ENCODE data around the gene RBM12.

The RBM12 gene

DNA sequence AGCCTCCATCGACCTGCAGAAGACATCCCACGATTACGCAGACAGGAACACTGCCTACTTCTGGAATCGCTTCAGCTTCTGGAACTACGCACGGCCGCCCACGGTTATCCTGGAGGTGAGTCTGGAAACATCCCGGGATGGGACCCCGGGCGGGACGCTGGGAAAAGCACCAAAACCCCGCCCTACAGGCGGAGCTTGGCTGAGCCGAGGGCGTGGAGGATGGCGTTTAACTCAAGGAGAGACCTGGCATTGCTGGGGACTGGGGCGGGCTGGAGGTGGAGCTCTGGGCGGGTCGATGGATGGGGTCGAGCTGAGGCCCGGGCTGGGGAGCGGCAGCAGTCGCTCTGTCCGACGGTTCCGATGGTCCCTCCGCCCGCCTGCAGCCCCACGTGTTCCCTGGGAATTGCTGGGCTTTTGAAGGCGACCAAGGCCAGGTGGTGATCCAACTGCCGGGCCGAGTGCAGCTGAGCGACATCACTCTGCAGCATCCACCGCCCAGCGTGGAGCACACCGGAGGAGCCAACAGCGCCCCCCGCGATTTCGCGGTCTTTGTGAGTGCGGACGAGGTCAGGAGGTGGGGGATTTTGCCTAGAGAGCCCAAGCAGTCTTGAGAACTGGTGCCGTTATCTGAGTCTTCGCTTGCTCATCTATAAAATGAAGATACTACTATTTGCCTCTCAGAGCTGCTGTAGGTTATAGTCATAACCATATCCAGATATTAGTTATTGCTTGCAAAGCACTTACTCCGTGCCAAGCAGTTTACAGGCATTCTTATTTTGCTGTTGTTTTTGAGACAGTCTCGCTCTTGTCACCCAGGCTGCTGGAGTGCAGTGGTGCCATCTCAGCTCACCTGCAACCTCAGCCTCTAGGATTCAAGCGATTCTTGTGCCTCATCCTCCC is 45.3 kb downstream of the RBM12 start:
- DNase-seq (ENCODE audit: low read depth) = peak; percentile 88

GRCh38 chr20:35618263-35619131 is 46.2 kb downstream of the RBM12 start:
- DNase-seq (ENCODE audit: low read depth) = peak; percentile 44

DNA sequence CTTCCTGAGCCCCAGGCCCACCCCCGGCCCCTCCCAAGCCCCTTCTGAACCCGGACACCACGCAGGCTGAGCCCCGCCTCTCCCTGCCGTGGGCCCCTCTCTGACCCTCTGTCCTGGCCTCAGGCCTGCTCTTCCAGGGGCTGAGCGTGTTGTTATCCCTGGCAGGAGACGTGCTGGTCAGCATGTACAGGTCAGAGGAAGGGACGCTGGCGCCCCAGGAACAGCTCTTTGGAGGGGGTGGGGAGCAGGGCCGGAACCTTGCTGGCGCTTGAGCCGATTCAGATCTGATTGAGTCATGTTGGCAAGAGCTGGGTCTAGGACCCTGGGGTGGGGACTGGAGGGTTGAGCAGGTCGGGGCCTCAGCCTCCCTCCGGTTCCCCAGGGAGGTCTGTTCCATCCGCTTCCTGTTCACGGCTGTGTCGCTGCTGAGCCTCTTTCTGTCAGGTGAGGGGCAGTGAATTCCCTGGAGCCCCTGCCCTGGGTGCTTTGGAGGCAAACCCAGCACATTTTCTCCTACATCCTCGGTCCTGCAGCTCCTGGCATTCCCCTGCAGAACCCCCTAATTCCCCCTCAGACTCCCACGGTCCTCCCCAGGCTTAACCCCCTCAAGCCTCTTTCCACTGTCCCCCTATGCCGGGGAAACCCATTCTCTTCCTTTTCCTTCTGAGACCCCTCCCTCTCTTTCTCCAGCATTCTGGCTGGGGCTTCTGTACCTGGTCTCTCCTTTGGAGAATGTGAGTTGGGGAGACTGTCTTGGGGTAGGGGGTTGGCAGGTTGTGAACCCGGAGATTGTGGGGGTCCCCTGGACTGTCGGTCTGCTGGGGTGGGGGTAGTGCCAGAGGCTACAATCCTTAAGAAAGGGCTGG is 47.1 kb downstream of the RBM12 start:
- peak; percentile 76 for DNase-seq (ENCODE audit: low read depth)

GRCh38 chr20:35616465-35617396 is 48.0 kb downstream of the RBM12 start:
- peak; percentile 100 for DNase-seq (ENCODE audit: low read depth)

DNA sequence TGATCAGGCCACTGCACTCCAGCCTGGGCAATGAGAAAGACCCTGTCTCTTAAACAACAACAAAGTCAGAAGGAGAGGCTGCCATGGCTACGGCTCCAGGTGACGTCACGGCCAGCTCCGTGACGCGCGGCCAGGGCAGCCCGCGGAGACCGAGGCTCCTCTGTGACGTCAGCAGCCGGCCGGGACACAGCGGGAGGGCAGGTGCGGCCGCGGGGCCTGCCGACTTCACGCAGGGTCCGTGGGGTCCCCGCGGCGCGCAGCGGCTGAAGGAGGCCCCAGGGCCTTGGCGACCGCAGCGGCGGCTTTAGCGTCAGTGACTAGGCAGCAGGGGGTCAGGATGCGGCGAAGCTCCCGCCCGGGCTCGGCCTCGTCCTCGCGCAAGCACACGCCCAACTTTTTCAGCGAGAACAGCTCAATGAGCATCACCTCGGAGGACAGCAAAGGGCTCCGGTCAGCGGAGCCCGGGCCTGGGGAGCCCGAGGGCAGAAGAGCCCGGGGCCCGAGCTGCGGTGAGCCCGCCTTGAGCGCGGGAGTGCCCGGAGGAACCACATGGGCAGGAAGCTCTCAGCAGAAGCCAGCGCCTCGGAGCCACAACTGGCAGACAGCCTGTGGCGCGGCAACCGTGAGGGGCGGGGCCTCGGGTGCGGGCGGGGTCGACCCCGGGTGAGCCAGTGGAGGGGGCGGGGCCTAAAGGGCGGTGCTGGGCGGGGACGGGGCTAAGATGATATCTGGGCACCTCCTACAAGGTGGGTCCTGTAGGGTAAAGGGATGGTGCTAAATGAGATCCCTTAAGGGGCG is 48.8 kb downstream of the RBM12 start, which contains the start of gene SPAG4:
Gene SPAG4 (plus strand): TSS at position 163 of the 798 bp plus-strand sequence. CDS start 175 bp downstream, at position 338.
- no peak for DNase-seq (ENCODE audit: low read depth)

- DNase-seq (ENCODE audit: low read depth) = no peak
Measured at GRCh38 chr20:35611482-35611881, 53.2 kb downstream of the RBM12 start.

- DNase-seq (ENCODE audit: low read depth) = no peak
Measured at GRCh38 chr20:35610833-35611427, 53.8 kb downstream of the RBM12 start.

- DNase-seq (ENCODE audit: low read depth) = no peak
Measured at GRCh38 chr20:35607003-35607735, 57.5 kb downstream of the RBM12 start.

DNA sequence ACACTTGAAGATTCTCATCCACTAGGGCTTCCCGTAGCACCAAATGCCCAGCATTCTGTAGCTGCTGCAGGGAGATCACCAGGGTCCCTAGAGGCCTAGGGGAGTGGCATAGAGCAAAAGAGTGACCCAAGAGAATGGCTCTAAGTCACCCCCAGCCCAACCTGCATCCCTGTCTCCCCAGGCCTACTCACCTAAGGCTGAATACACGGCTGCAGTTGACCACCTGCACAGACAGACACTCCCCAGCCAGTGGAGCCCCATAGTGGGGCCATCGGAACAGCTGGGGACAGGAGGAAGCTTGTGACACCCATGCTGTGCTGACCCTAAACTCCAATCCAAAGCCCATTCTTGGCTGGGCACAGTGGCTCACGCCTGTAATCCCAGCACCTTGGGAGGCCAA is 58.6 kb downstream of the RBM12 start:
- no peak for DNase-seq (ENCODE audit: low read depth)

DNA sequence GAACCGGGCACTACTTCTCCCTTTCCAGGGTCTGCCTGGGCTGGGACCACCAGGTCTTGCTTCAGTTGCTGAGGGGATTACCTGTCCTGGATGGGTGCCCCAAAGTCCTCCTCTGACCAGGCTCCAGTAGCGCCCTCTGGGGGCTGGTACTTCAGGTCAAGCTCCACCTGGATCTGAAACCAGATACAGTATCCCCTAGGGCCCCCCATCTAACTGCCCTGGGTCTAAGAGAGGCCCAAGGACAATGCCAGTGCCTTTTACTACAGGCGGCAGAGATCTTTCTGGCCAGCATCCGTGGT is 60.3 kb downstream of the RBM12 start:
- DNase-seq (ENCODE audit: low read depth) = peak; percentile 15

DNA sequence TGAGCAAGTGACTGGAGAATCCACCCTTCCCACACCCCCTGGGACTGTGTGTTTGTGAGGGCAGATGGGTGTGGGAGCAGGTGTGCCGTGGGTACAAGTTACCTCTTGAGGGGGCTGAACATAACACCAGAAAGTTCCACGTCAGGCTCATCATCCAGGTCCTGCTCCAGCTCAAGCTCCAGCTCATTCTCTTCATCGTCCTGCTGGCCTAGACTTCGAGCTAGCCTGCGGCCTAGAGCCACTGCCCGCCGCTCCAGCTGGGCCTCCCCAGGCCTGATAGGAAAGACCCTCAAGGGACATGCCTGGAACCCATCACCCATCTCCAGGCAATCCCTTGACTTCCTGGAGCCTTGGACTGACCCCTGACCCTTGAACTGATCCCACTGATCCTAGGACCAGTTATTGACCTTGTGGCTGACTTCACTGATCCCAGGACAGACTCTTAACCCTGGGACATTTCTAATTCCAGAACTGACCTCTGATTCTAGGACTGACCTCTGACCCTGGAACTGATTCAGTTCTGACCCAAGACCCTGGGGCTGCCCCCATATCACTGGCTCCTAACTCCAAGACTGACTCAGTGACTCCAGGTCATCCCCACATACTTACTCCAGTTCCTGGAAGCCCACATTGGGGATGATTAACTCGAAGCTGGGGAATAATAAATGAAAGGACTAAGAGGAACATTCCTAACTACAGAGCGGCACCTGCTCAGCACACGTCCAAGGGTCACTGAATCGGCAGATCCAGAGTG is 60.8 kb downstream of the RBM12 start:
- no peak for DNase-seq (ENCODE audit: low read depth)

GRCh38 chr20:35602851-35603495 is 61.7 kb downstream of the RBM12 start:
- DNase-seq (ENCODE audit: low read depth) = no peak

GRCh38 chr20:35601990-35602389 is 62.7 kb downstream of the RBM12 start:
- DNase-seq (ENCODE audit: low read depth) = no peak

DNA sequence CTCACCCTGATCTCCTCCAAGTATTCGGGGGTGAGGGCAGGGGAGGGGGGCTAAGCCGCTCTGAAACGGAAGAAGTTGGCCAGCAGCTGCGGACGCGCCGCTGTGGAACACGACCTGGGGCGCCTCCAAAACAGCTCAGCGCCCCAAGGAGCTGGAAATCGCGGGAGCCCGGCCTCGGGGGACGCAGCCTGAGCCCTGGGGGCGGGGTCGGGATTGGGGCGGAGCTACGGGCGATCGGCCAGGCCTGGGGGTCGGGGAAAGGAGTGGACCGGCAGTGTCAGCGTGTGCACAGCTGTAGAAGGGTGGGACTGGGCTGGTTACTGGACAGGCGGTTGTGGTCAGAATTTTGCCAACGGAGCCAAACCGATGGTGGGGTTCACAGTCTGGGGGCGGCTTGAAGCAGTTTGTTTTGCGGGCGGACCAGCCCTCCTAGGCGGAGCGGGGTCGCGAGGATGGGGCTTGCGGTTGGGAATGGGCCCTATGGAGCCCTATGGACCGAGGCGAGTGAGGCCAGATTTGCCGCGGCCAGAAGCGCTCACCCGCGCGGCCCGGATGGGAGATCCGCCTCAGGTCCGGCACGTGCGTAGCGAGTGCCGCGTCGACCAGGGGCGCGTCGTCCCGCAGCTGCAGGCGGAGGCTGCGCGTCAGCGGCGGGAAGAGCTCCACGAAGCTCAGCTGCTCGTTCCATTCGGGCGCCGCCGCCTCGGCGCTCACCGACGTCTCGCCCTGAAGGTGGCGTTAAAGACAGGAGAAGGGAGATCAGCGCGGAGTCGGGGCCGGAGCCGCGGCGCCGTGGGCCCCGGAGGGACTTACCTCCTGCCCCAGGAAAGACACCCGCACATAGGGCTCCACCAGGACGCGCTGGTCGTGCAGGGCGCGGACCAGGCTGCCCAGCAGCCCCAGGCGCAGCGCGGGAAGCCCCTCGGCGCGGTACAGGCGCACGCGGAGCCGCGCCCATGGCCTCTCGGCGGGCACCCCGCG is 63.4 kb downstream of the RBM12 start:
- peak; percentile 73 for DNase-seq (ENCODE audit: low read depth)

DNA sequence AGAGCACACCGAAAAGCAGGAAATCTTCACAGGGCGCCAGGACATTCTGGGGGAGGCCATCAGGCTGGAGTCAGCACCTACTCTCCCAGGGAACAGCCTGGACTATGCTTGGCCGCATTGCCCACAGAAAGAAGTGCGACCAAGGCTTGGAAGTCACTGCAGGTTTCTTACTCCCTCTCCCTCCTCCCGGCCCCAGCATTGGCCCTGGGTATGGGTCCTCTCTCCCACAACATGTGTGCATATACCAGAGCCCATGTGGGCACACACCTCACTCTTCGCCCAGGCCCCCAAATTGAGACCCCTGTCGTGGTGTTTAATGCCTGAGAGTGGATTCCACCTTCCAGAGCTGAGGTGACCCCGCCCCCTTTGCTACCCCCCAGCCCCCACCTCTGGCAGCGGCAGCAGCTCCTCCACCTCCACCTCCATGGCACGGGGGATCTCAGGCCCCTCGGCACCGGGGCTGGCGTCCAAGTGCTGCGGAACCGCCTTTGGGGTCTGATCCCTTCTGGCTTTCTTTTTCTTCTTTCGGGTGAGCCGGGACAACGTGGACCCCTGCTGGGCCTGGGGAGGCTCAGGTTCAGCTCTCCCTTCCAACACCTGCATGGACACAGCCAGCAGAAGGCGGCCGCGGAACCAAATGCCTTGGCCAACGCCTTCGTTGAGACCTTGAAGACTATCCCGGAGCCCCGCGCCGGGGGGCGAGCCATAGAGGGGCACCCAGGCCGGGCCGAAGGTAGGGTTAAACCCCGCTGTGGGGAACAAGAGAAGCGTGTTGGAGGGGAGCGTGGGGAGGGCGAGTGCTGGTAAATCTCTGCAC is 64.3 kb downstream of the RBM12 start:
- DNase-seq (ENCODE audit: low read depth) = no peak

DNA sequence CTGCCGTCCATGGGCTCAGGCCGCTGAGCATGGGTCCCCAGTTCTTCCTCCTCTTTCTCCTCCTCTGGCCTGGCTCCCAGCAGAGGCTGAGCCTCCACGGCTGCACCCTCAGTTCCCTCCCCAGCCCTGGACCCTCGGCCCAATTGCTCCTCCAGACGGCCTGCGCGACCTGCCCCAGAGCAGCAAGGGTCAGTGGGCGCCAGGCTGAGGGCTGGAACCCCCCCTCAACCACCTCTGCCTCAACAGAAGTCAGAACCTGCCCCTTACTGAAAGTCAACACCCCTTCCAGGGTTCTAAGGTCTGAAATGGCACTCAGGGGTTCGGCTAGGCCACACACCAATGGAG is 65.0 kb downstream of the RBM12 start:
- no peak for DNase-seq (ENCODE audit: low read depth)
